Measurements from ENCODE around the gene SLAMF1.
"Not testable (repeated sequence)": the region's sequence is repeated elsewhere in the genome, so short reads cannot be mapped to it uniquely, and the experiment has no call there.

Gene SLAMF1

GRCh38 chr1:160588468-160588867 is 58.4 kb downstream of the SLAMF1 start:
- no peak for DNase-seq

GRCh38 chr1:160584784-160585183 is 62.1 kb downstream of the SLAMF1 start:
- DNase-seq: no peak

- DNase-seq: not testable (repeated sequence)
These were observed 63.9 kb downstream of the SLAMF1 start for GRCh38 chr1:160582976-160583375.

GRCh38 chr1:160581961-160582360 is 64.9 kb downstream of the SLAMF1 start:
- DNase-seq: no peak

GRCh38 chr1:160580221-160580812 is 66.5 kb downstream of the SLAMF1 start:
- no peak for DNase-seq

- DNase-seq: no peak
These were observed 67.6 kb downstream of the SLAMF1 start, which contains the start of gene CD84 for GRCh38 chr1:160579216-160579701. Gene CD84, minus strand, starts transcription at chr1:160579496. Its CDS starts 59 bp downstream, at chr1:160579437.

- DNase-seq: no peak
These were observed 68.2 kb downstream of the SLAMF1 start for GRCh38 chr1:160578525-160579191.

- no peak for DNase-seq
These were observed 68.7 kb downstream of the SLAMF1 start for GRCh38 chr1:160578175-160578524.

GRCh38 chr1:160577671-160578070 is 69.2 kb downstream of the SLAMF1 start:
- no peak for DNase-seq

- no peak for DNase-seq
These were observed 70.0 kb downstream of the SLAMF1 start for GRCh38 chr1:160576884-160577283.

- no peak for DNase-seq
These were observed 70.5 kb downstream of the SLAMF1 start for GRCh38 chr1:160576390-160576789.

GRCh38 chr1:160575112-160575664 is 71.7 kb downstream of the SLAMF1 start:
- DNase-seq: no peak

- no peak for DNase-seq
These were observed 76.0 kb downstream of the SLAMF1 start for GRCh38 chr1:160570840-160571239.

- no peak for DNase-seq
These were observed 77.0 kb downstream of the SLAMF1 start for GRCh38 chr1:160569806-160570205.

GRCh38 chr1:160567858-160568682 is 78.8 kb downstream of the SLAMF1 start:
- DNase-seq: no peak

- DNase-seq: no peak
These were observed 79.5 kb downstream of the SLAMF1 start for GRCh38 chr1:160567341-160567740.

- no peak for DNase-seq
These were observed 81.3 kb downstream of the SLAMF1 start for GRCh38 chr1:160565564-160565963.

GRCh38 chr1:160563230-160563629 is 83.6 kb downstream of the SLAMF1 start:
- not testable (repeated sequence) for DNase-seq

- not testable (repeated sequence) for DNase-seq
These were observed 84.1 kb downstream of the SLAMF1 start for GRCh38 chr1:160562745-160563144.

- no peak for DNase-seq
These were observed 86.0 kb downstream of the SLAMF1 start for GRCh38 chr1:160560806-160561205.

- no peak for DNase-seq
These were observed 86.7 kb downstream of the SLAMF1 start for GRCh38 chr1:160560045-160560705.

GRCh38 chr1:160559437-160559836 is 87.4 kb downstream of the SLAMF1 start:
- not testable (repeated sequence) for DNase-seq
